ENCODE data around the gene ELF4.

Gene ELF4

DNA sequence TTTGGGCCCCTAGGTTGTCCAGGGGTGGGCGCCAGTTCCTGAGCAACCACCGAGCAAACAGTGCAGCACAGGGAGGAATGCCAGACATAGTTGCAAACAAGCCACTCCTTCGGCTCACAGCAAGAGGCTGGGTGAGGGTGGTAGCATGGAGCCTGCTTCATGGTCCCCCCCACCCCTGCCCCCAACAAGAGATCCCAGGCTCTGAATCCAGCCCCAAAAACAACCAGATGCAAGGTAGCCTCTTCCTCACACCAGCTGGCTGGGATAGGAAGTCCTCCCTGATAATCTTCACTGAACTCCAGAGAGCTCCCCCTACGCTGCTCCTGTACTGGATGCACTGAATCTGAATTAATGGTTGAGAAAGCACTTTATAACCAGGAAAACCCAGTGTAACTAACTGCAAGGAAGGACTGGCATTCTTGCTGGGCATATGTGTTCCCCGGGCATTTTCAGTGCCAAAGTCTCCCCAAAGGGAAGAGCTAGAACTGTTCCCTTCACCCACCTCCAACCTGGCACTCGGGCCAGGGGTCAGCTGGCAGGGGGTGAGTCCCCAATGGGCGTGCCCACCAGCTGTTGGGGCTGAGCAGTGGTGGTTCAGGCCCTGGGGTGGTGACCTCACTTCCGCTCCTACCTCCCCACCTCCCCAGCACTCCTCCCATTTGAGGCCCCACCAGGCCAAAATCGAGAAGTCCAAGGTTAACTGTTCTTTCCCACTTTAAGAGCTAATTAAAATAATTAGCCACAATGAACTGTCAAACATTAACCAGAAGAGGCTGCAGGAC, 1.5 kb downstream of the ELF4 start:
- DNase-seq (ENCODE audit: extremely low spot score): peak; percentile 69
- ChIA-PET CTCF (interaction anchor here (1.0 to 3.9 kb wide), 5 partner anchors 10 to 29 kb away, joined by 3 to 21 read pairs (median 5); no protein-coding TSS in a partner anchor), POLR2A (interaction anchor here (1.1 kb wide), 1 partner anchor 24 kb away, joined by 4 read pairs; no protein-coding TSS in a partner anchor)
- TF ChIP-seq CTCF (IDR thresholded peaks at IDR 0.05; ENCODE audit: control extremely low read depth, extremely low read depth, low read depth, missing control alignments): no peak

GRCh38 chrX:130106071-130106470, 4.2 kb downstream of the ELF4 start:
- TF ChIP-seq CTCF (IDR thresholded peaks at IDR 0.05; ENCODE audit: control extremely low read depth, extremely low read depth, low read depth, missing control alignments): no peak
- ChIA-PET CTCF (interaction anchor here (1.1 to 1.6 kb wide), 3 partner anchors 11 to 24 kb away, joined by 3 to 4 read pairs (median 3); no protein-coding TSS in a partner anchor), POLR2A (no interaction called here)
- DNase-seq (ENCODE audit: extremely low spot score): no peak

- POLR2A ChIA-PET: no interaction called here
- CTCF ChIA-PET: interaction anchor here (0.9 to 1.9 kb wide), 5 partner anchors 10 to 180 kb away, joined by 3 to 5 read pairs (median 4); no protein-coding TSS in a partner anchor
- DNase-seq (ENCODE audit: extremely low spot score): no peak
- no peak for TF ChIP-seq CTCF (IDR thresholded peaks at IDR 0.05; ENCODE audit: control extremely low read depth, extremely low read depth, low read depth, missing control alignments)
Measured at GRCh38 chrX:130105244-130105643, 5.1 kb downstream of the ELF4 start.

- no peak for DNase-seq (ENCODE audit: extremely low spot score)
- TF ChIP-seq CTCF (IDR thresholded peaks at IDR 0.05; ENCODE audit: control extremely low read depth, extremely low read depth, low read depth, missing control alignments): no peak
- CTCF ChIA-PET: interaction anchor here (0.9 to 1.9 kb wide), 2 partner anchors 18 to 178 kb away, joined by 3 to 5 read pairs; no protein-coding TSS in a partner anchor
- POLR2A ChIA-PET: no interaction called here
Measured at GRCh38 chrX:130103605-130104004, 6.7 kb downstream of the ELF4 start.

DNA sequence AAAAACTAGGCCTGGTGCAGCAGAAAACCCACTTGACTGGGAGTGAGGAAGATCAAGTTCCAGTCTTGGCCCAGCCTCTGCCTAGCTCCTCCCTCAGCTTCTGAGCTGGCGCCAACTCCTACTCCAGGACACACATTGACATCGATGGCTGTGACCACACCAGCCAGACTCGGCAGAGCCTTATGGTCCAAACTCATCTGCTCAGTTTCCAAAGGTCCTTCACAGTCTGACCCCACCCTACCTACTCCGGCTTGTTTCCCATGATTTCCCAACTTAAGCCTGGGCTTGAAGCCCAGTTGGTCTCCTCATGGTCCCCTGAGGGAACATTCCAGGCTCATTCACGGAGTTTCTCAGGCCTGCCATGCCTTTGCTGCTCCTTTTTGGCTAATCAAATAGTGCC, 10.1 kb downstream of the ELF4 start:
- no peak for DNase-seq (ENCODE audit: extremely low spot score)
- TF ChIP-seq CTCF (IDR thresholded peaks at IDR 0.05; ENCODE audit: control extremely low read depth, extremely low read depth, low read depth, missing control alignments): no peak
- POLR2A ChIA-PET: interaction anchor here (0.6 kb wide), 1 partner anchor 107 kb away, joined by 3 read pairs; no protein-coding TSS in a partner anchor
- CTCF ChIA-PET: no interaction called here

DNA sequence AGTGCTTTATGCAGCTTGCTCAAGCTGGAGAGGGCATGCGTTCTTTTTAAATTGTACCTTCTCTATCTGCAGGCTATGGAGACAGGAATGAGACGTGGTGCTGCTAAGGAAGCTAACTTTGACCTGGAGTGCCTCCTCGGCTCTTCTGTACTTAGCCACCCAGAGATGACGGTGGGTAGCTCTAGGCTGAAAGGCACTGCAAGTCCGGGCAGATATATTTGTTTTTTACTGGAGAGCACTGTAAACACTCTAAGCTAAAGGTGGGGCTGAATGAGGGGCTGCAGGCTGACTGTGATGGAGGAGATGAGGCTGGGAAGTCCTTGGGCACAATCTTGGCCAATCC, 12.1 kb downstream of the ELF4 start:
- no peak for DNase-seq (ENCODE audit: extremely low spot score)
- ChIA-PET CTCF (interaction anchor here (0.7 to 1.4 kb wide), 3 partner anchors 9 to 37 kb away, joined by 3 to 5 read pairs (median 4); no protein-coding TSS in a partner anchor), POLR2A (no interaction called here)
- TF ChIP-seq CTCF (IDR thresholded peaks at IDR 0.05; ENCODE audit: control extremely low read depth, extremely low read depth, low read depth, missing control alignments): no peak

Data from GM10248 (cell line).